ENCODE data around the gene KCNG1.

The KCNG1 gene

GRCh38 chr20:51019656-51020592 is 3.0 kb downstream of the KCNG1 start:
- no peak for TF ChIP-seq TAF1 (IDR thresholded peaks at IDR 0.05; ENCODE audit: borderline replicate concordance, low read depth, low read length)
- no peak for TF ChIP-seq POLR2AphosphoS5 (IDR thresholded peaks at IDR 0.05; ENCODE audit: low read depth, low read length)
- TF ChIP-seq POLR2A (IDR thresholded peaks at IDR 0.05; ENCODE audit: low read depth, low read length): no peak
- no peak for FAIRE-seq
- no peak for DNase-seq (ENCODE audit: insufficient read length)

GRCh38 chr20:51017251-51017650 is 5.7 kb downstream of the KCNG1 start:
- FAIRE-seq: no peak
- no peak for DNase-seq (ENCODE audit: insufficient read length)
- no peak for TF ChIP-seq POLR2A (IDR thresholded peaks at IDR 0.05; ENCODE audit: low read depth, low read length)

- FAIRE-seq (no peak), DNase-seq (ENCODE audit: insufficient read length) (no peak)
- TF ChIP-seq POLR2A (IDR thresholded peaks at IDR 0.05; ENCODE audit: low read depth, low read length) (no peak), TAF1 (IDR thresholded peaks at IDR 0.05; ENCODE audit: borderline replicate concordance, low read depth, low read length) (no peak), POLR2AphosphoS5 (IDR thresholded peaks at IDR 0.05; ENCODE audit: low read depth, low read length) (no peak)
These were observed 6.4 kb downstream of the KCNG1 start for GRCh38 chr20:51016521-51016920.

- FAIRE-seq (no peak), DNase-seq (ENCODE audit: insufficient read length) (no peak)
- TF ChIP-seq POLR2AphosphoS5 (IDR thresholded peaks at IDR 0.05; ENCODE audit: low read depth, low read length): no peak
- TF ChIP-seq POLR2A (IDR thresholded peaks at IDR 0.05; ENCODE audit: low read depth, low read length): no peak
- no peak for TF ChIP-seq TAF1 (IDR thresholded peaks at IDR 0.05; ENCODE audit: borderline replicate concordance, low read depth, low read length)
These were observed 7.8 kb downstream of the KCNG1 start for GRCh38 chr20:51014797-51015722.

GRCh38 chr20:51013577-51014330 is 9.2 kb downstream of the KCNG1 start:
- TF ChIP-seq POLR2A (IDR thresholded peaks at IDR 0.05; ENCODE audit: low read depth, low read length): no peak
- TF ChIP-seq POLR2AphosphoS5 (IDR thresholded peaks at IDR 0.05; ENCODE audit: low read depth, low read length): no peak
- TF ChIP-seq TAF1 (IDR thresholded peaks at IDR 0.05; ENCODE audit: borderline replicate concordance, low read depth, low read length): no peak
- DNase-seq (ENCODE audit: insufficient read length): no peak
- FAIRE-seq: no peak

GRCh38 chr20:51012357-51012756 is 10.6 kb downstream of the KCNG1 start:
- FAIRE-seq: no peak
- no peak for DNase-seq (ENCODE audit: insufficient read length)
- no peak for TF ChIP-seq POLR2A (IDR thresholded peaks at IDR 0.05; ENCODE audit: low read depth, low read length)
- TF ChIP-seq POLR2AphosphoS5 (IDR thresholded peaks at IDR 0.05; ENCODE audit: low read depth, low read length): no peak
- TF ChIP-seq TAF1 (IDR thresholded peaks at IDR 0.05; ENCODE audit: borderline replicate concordance, low read depth, low read length): no peak

- no peak for FAIRE-seq
- DNase-seq (ENCODE audit: insufficient read length): no peak
- TF ChIP-seq POLR2AphosphoS5 (IDR thresholded peaks at IDR 0.05; ENCODE audit: low read depth, low read length) (no peak), POLR2A (IDR thresholded peaks at IDR 0.05; ENCODE audit: low read depth, low read length) (no peak), TAF1 (IDR thresholded peaks at IDR 0.05; ENCODE audit: borderline replicate concordance, low read depth, low read length) (no peak)
These were observed 11.4 kb downstream of the KCNG1 start for GRCh38 chr20:51011479-51011878.

GRCh38 chr20:51010932-51011331 is 12.0 kb downstream of the KCNG1 start:
- DNase-seq (ENCODE audit: insufficient read length): no peak
- FAIRE-seq: no peak
- TF ChIP-seq TAF1 (IDR thresholded peaks at IDR 0.05; ENCODE audit: borderline replicate concordance, low read depth, low read length) (no peak), POLR2A (IDR thresholded peaks at IDR 0.05; ENCODE audit: low read depth, low read length) (no peak)

- no peak for TF ChIP-seq TAF1 (IDR thresholded peaks at IDR 0.05; ENCODE audit: borderline replicate concordance, low read depth, low read length)
- no peak for TF ChIP-seq POLR2AphosphoS5 (IDR thresholded peaks at IDR 0.05; ENCODE audit: low read depth, low read length)
- no peak for TF ChIP-seq POLR2A (IDR thresholded peaks at IDR 0.05; ENCODE audit: low read depth, low read length)
- DNase-seq (ENCODE audit: insufficient read length) (no peak), FAIRE-seq (no peak)
These were observed 12.9 kb downstream of the KCNG1 start for GRCh38 chr20:51010043-51010365.

- FAIRE-seq (no peak), DNase-seq (ENCODE audit: insufficient read length) (no peak)
- TF ChIP-seq POLR2AphosphoS5 (IDR thresholded peaks at IDR 0.05; ENCODE audit: low read depth, low read length) (no peak), POLR2A (IDR thresholded peaks at IDR 0.05; ENCODE audit: low read depth, low read length) (no peak), TAF1 (IDR thresholded peaks at IDR 0.05; ENCODE audit: borderline replicate concordance, low read depth, low read length) (no peak)
These were observed 13.4 kb downstream of the KCNG1 start for GRCh38 chr20:51009303-51010042.
